GM20431 (cell line): Measurements from ENCODE around the gene COPG2.

ENCODE experiments used
- in situ Hi-C: fragments of 300-500 bp; cut with MseI, MboI; formaldehyde crosslinking; loops from one replicate; pipeline ENCODE4 v1.15.0; 2020; ENCODE audit warnings: low sequenced_read_pairs; ENCODE audit not compliant: unreplicated experiment

Gene COPG2

DNA sequence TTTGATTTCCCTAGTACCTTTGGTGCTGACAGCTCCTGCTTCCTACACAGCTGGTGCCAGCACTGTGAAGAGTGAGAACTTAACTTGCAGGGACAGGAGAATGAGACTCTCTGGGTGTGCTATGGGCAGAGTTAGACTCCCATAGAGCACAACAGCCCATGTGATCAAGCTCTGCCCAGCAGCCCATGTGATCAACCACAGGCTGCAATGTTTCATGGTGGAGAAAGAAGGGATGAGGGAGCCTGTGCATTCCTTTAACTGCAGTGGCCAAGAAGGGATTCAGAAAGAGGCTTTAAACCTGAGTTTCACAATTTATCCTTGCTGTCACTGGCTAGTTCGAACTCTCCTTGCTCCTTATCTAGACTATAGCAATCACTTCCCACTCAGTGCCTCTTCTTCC is 186.7 kb downstream of the COPG2 start:
- in situ Hi-C loops = no loop called here

DNA sequence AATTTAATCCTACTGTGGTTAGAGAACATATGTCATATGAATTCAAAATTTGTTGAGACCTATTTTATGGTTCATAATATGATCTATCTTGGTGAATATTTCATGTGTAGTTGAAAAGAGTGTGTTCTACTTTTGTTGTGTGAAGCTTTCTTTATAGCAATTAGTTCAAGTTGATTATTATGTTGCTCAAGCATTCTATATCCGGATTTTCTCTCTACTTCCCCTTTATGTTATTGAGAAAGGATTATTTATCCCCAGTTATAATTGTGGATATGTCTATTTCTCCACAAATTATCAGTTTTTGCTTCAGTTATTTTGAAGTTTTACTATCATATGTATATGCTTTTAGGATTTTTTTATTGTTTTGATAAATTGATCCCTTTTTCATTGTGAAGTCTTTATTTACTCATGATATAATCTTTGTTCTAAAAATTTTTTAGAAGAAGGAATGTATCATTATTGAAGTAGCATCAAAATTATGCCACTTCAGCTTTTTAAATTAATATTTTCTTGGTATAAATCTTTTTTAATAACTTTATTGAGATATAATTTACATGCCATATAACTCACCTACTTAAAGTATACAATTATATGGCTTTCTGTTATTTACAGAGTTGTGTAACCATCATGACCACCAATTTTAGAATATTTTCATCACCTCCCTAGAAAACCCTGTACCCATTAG is 188.7 kb downstream of the COPG2 start:
- in situ Hi-C loops = no loop called here

DNA sequence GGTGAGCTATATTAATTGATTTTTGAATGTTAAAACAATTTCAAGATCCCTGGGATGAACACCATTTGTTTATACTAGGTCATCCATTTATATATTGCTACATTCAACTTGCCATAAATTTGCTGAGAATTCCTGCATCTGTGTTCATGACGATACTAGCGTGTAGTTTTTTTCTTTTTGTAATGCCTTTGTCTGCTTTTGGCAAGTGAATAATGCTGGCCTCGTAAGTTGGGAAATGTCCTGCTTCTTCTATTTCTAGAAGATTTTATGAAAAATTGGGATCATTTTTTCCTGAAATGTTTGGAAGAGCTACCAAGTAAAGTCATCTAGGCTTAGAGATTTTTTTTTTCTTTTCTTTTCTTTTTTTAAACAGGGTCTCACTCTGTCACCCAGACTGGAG is 189.6 kb downstream of the COPG2 start:
- in situ Hi-C loops = no loop called here

DNA sequence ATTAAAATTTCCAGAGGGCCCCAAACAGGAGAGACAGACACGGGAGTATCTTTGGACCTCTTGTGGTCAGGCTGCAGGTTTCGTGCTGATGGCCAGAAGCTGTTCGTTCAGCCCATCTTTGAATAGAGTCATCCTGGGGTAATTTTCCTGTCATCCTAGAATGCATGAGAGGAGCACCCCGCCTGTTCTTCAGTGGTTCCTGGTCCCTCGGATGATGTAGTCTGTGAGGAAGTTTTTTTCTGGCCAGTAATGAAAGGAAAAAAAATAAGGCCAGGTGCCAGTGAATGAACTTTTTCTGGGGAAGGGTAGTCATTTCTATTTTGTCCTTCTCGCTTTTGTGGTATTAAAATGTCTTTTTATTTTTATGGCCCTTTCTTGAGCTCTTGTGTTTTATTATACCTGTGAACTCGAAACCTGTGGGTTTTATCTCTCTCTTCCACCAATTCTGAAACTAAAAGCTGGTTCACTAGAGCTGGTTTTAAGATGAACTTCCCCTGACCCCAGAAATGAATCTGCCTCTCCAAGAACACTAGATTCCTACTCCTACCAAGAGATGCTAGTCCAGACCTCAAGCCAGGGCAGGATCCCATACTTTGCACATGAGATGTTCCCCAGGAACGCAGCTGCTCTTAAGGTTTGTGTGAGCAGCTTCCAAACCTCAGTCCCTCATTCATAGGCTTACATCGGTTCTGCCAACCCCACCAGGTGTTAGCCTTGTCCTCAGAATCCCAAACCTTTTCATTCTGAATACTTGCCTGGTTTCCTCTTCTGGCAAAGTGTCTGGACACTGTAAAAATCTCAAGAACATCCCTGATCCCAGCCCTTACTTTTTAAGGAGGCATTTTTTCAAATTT is 192.0 kb downstream of the COPG2 start:
- in situ Hi-C loops = no loop called here

DNA sequence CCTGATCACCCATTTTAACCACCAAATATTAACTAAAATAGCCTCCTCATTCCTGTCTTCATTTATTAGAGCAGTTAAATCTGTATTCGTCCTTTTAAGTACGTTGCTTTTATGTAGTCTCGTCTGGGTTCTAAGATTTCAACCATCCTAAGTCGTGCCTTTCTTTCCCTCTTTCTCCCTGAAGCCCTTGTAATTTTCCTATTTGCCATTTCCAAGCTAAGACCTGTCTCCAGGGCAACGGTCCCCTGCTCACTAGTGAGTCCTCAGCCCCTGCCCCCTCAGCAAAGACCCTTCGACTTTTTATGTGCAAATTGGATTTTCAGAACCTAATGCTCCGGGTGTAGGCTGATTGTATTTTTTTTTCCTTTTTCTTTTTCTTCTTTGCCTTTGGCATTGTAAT is 192.8 kb downstream of the COPG2 start:
- in situ Hi-C loops = no loop called here

DNA sequence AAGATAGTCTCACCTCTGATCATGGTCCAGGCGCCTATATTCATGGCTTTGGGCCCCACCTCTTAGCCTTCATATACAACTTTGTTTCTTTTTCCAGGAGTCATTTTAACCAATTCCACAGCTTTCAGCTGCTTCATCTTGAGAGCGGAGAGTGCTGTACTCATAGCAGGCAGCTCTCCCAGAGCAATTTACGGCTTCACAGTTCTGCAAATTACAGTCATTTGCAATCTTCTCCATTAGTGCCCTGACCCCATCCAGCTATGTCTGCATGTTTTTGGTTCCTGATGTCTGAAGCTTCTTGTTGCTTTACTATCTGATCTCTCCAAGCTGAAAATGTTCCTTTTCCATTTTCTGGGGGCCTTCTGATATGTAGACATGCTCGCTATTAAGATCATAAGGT is 194.7 kb downstream of the COPG2 start:
- in situ Hi-C loops = no loop called here

DNA sequence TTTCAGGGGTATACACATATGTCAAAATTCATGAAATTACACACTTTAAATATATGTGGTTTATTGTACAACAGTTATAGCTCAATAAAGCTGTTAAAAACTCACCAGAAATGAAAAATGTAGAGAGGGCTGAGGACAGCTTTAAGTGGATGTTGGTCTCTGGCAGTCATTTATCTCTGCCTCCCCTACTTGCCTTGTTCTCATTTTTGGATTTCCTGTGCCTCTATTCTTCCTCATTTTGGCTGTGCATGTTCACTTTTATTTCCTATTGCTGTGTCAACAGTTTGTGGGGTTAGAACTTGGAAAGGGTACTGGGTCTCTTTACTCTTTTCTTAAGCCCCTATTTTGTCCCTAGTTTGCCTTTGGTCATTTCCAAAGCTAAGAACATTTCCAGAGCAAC is 195.3 kb downstream of the COPG2 start:
- in situ Hi-C loops = no loop called here

DNA sequence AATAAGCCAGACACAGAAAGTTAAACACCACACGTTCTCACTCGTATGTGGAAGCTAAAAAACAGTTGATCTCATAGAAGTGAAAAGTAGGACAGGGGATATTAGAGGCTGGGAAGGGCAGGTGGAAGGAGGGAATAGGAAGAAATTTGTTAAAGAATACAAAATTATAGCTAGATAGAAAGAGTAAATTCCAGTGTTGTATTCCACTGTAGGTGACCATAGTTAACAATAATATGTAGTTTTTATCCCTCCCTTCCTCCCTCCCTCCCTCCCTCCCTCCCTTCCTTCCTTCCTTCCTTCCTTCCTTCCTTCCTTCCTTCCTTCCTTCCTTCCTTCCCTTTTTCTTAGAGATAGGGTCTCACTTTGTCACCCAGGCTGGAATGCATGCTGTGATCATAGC is 196.6 kb downstream of the COPG2 start:
- in situ Hi-C loops = no loop called here

DNA sequence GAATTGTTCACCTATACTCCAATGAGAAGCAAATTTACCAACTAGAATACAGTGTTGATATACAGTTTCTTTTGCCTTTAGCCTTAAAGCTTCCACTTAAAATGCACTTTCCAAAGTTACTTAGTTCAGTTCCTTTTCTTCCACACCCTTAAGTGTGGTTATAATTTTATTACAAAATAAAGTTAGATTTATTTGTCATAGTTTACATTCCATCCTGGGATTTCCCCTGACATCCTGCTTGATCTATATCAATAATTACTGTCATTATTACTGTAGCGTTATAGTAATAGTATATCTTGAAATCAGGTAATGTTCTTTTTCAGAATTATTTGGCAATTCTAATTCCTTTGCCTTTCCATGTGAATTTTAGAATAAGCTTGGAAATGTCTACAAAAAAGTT is 199.9 kb downstream of the COPG2 start:
- in situ Hi-C loops = no loop called here

DNA sequence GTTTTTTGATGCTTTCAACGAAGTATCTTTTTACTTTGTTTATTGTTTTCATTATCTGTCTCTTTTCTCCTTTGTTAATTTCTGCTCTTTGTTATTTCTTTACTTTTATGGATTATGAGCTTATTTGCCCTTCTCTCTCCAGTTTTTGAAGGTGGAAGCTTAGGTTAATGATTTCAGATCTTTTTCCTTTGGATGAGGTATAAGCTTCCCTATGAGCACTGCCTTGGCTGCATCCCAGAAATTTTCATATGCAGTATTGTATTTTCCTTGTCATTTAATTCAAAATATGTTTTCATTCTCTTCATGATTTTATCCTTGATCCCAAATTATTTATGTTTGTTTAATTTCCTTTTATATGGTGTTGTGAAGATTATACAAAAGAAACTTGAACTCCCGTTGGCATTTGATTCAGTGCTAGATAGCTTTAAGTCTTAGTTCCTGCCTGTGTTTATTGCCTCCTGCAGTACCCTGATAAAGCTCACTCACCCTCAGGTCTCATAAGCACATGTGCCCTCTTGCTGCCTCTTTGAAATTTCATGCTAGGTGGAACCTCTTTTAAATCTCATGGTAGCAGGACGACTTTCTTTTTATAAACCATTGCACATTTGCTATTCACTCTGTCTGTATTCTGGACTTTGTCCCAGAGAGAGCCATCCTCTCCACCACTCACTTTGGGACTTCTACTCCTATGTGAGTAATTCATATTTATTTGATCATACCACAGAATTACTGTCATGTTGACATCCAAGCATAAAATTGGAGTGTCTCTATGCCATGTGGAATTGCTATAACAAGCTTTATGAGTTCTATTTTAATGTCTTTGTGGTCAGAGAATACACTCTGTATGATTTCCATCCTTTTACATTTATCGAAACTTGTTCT is 204.8 kb downstream of the COPG2 start:
- in situ Hi-C loops = no loop called here

DNA sequence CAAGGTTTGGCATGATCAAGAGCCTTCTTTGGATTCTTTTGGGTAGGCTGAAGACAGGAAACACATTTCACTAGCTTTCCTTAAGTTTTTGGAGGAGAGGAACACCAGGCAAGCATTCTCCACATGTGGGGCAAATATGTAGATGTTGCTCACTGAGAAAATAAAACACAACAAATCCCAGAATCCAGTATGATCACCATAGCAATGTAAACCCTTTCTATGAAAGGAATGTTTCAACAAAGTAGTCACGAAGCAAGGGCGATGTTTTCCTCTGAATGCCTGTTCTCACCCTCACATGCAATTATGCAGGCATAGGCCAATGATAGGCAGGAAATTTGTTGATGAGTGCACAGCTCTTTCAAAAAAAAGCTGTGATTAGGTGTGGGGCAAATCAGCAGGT is 207.3 kb downstream of the COPG2 start:
- in situ Hi-C loops = no loop called here

DNA sequence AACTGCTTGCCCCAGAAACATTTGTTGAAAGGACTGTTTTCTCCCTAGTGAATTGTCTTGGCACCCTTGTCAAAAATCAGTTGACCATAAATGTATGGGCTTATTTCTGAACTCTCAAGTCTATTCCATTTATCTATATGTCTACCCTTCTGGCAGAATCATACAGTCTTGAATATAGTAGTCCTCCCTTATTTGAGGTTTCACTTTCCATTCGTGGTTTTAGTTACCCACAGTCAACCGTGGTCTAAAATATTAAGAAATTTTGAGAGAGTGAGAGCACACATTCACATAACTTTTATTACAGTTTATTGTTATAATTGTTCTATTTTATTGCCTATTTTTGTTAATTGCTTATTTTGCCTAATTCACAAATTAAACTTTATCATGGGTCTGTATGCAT is 210.3 kb downstream of the COPG2 start:
- in situ Hi-C loops = no loop called here
